Lower lobe of right lung (tissue), 2 donors: ENCODE measurements around the gene RSPH1. TPM values are rescaled to one million over a fixed set of nuclear protein-coding genes. Genes with fewer than 3 reads are reported as not detected.

Experiments
- ATAC-seq, 2 donors: fragments of 200-7000 bp; cut with Tn5 transposase; one replicate each; pipeline ENCODE4 v1.9.1; 2020 to 2022; ENCODE audit warnings: mild to moderate bottlenecking in 2 of 2, moderate library complexity in 2 of 2
- DNase-seq: peaks from one replicate; pipeline ENCODE4 v3.0.0-alpha.2; 2020
- H3K27ac ChIP-seq: fragments of 200-600 bp; one replicate; pipeline ENCODE4 v1.8.0; 2022
- H3K27me3 ChIP-seq: fragments of 200-600 bp; one replicate; pipeline ENCODE4 v1.8.0; 2022; ENCODE audit warnings: low read depth
- H3K36me3 ChIP-seq: fragments of 200-600 bp; one replicate; pipeline ENCODE4 v1.8.0; 2022; ENCODE audit warnings: mild to moderate bottlenecking
- H3K4me1 ChIP-seq: fragments of 200-600 bp; one replicate; pipeline ENCODE4 v1.8.0; 2022
- H3K4me3 ChIP-seq: fragments of 200-600 bp; one replicate; pipeline ENCODE4 v1.8.0; 2022; ENCODE audit warnings: mild to moderate bottlenecking
- H3K9me3 ChIP-seq: fragments of 200-600 bp; one replicate; pipeline ENCODE4 v1.8.0; 2022
- CTCF ChIP-seq: fragments of 200-600 bp; IDR thresholded peaks from one replicate; pipeline ENCODE4 v1.8.0; 2022; ENCODE audit warnings: antibody characterized with exemption, mild to moderate bottlenecking
- intact Hi-C: fragments of 100-400 bp; cut with DNase I; formaldehyde crosslinking; loops from one replicate; pipeline ENCODE4 v1.11.0; 2022
- total RNA-seq: library from RNA; stranded (reverse); fragmentation: NEBNext Ultra II Directional; extraction: Animal tissue kit (Norgen Biotek cat#: 25700); gene quantifications from one replicate; pipeline ENCODE4 v1.2.1, GENCODE V29; 2021
- donor health status: DM: no; HTN: yes; CAD: no; lungs with severe emphysema.

Gene RSPH1
- total RNA-seq, 1 donor from 2014 or later, result 18.1 TPM

GRCh38 chr21:42429021-42429420, 67.0 kb downstream of the RSPH1 start:
- DNase-seq (no peak), ATAC-seq (no peak)
- H3K36me3 ChIP-seq, result no peaks in the 10 kb centered on the region
- no peaks in the 10 kb centered on the region for H3K4me1 ChIP-seq
- H3K9me3 ChIP-seq, result peaks cover 6% of the 10 kb centered on the region
- intact Hi-C loops, result no loop called here
- H3K27ac ChIP-seq, result no peak overlapping the region
- H3K27me3 ChIP-seq, result no peaks in the 10 kb centered on the region
- H3K4me3 ChIP-seq, result no peak overlapping the region
- no peak for TF ChIP-seq CTCF

GRCh38 chr21:42427809-42428419, 68.1 kb downstream of the RSPH1 start:
- TF ChIP-seq CTCF, result no peak
- ATAC-seq, result no peak
- Histone ChIP-seq H3K27me3 (peaks cover 5% of the 10 kb centered on the region), H3K9me3 (peaks cover 6% of the 10 kb centered on the region), H3K4me1 (no peaks in the 10 kb centered on the region), H3K4me3 (no peak overlapping the region), H3K36me3 (no peaks in the 10 kb centered on the region), H3K27ac (no peak overlapping the region)
- intact Hi-C loops, result no loop called here
- DNase-seq, result no peak

- DNase-seq, result no peak
- Histone ChIP-seq H3K36me3 (no peaks in the 10 kb centered on the region), H3K27me3 (peaks cover 6% of the 10 kb centered on the region), H3K4me1 (no peaks in the 10 kb centered on the region), H3K4me3 (no peak overlapping the region), H3K27ac (no peak overlapping the region), H3K9me3 (no peaks in the 10 kb centered on the region)
- TF ChIP-seq CTCF, result no peak
- intact Hi-C loops, result no loop called here
- ATAC-seq, result no peak
Observed at GRCh38 chr21:42426876-42427480, 69.0 kb downstream of the RSPH1 start.

GRCh38 chr21:42426424-42426823, 69.6 kb downstream of the RSPH1 start:
- intact Hi-C loops, result no loop called here
- Histone ChIP-seq H3K36me3 (no peaks in the 10 kb centered on the region), H3K27ac (no peak overlapping the region), H3K9me3 (no peaks in the 10 kb centered on the region), H3K4me3 (no peak overlapping the region), H3K27me3 (peaks cover 6% of the 10 kb centered on the region), H3K4me1 (no peaks in the 10 kb centered on the region)
- DNase-seq (no peak), ATAC-seq (no peak)
- no peak for TF ChIP-seq CTCF

GRCh38 chr21:42425591-42425990, 70.4 kb downstream of the RSPH1 start:
- H3K36me3 ChIP-seq, result no peaks in the 10 kb centered on the region
- no peak overlapping the region for H3K4me3 ChIP-seq
- ATAC-seq (no peak), DNase-seq (no peak)
- no peaks in the 10 kb centered on the region for H3K9me3 ChIP-seq
- intact Hi-C loops, result no loop called here
- peaks cover 6% of the 10 kb centered on the region for H3K27me3 ChIP-seq
- no peak for TF ChIP-seq CTCF
- H3K27ac ChIP-seq, result no peak overlapping the region
- H3K4me1 ChIP-seq, result no peaks in the 10 kb centered on the region
